IMR-90 (cell line): ENCODE measurements around the gene UBAC1.
A peak's percentile ranks its signal among the peaks of the same experiment; 100 is the strongest.

Experiments used
- BHLHE40 ChIP-seq: fragments of 150-350 bp; IDR thresholded peaks from 2 replicates; pipeline ENCODE4 v1.6.1; 2016; ENCODE audit warnings: mild to moderate bottlenecking, low read depth, low read length
- CHD1 ChIP-seq: IDR thresholded peaks from 2 replicates; pipeline ENCODE4 v1.6.1; 2012; ENCODE audit warnings: low read depth, low read length, improper control_type of control experiment
- FOS ChIP-seq: fragments of 150-350 bp; IDR thresholded peaks from 2 replicates; pipeline ENCODE4 v1.6.1; 2016; ENCODE audit warnings: low read depth, low read length
- MXI1 ChIP-seq: IDR thresholded peaks from 2 replicates; pipeline ENCODE4 v1.6.1; 2012; ENCODE audit warnings: low read depth, mild to moderate bottlenecking, low read length, moderate library complexity, borderline replicate concordance
- NFE2L2 ChIP-seq: fragments of 150-350 bp; IDR thresholded peaks from 2 replicates; pipeline ENCODE4 v1.6.1; 2016; ENCODE audit warnings: low read depth, mild to moderate bottlenecking, low read length
- POLR2A ChIP-seq: IDR thresholded peaks from 2 replicates; pipeline ENCODE4 v1.6.1; 2012; ENCODE audit warnings: mild to moderate bottlenecking, low read depth, low read length
- RAD21 ChIP-seq: IDR thresholded peaks from 2 replicates; pipeline ENCODE4 v1.6.1; 2012; ENCODE audit warnings: low read length, improper control_type of control experiment
- RFX5 ChIP-seq: IDR thresholded peaks from 2 replicates; pipeline ENCODE4 v1.8.0; 2012; ENCODE audit warnings: low read depth, mild to moderate bottlenecking, low read length, moderate library complexity
- SMC3 ChIP-seq: fragments of 150-350 bp; IDR thresholded peaks from 2 replicates; pipeline ENCODE4 v1.6.1; 2016; ENCODE audit warnings: low read depth, mild to moderate bottlenecking, antibody characterized with exemption, low read length, moderate library complexity
- TF ChIP-seq, protein P1 (sequence below): conservative IDR thresholded peaks from 2 replicates; pipeline ENCODE4 v1.5.1; 2012; ENCODE audit warnings: mild to moderate bottlenecking, low read depth, low read length, improper control_type of control experiment

DNA sequence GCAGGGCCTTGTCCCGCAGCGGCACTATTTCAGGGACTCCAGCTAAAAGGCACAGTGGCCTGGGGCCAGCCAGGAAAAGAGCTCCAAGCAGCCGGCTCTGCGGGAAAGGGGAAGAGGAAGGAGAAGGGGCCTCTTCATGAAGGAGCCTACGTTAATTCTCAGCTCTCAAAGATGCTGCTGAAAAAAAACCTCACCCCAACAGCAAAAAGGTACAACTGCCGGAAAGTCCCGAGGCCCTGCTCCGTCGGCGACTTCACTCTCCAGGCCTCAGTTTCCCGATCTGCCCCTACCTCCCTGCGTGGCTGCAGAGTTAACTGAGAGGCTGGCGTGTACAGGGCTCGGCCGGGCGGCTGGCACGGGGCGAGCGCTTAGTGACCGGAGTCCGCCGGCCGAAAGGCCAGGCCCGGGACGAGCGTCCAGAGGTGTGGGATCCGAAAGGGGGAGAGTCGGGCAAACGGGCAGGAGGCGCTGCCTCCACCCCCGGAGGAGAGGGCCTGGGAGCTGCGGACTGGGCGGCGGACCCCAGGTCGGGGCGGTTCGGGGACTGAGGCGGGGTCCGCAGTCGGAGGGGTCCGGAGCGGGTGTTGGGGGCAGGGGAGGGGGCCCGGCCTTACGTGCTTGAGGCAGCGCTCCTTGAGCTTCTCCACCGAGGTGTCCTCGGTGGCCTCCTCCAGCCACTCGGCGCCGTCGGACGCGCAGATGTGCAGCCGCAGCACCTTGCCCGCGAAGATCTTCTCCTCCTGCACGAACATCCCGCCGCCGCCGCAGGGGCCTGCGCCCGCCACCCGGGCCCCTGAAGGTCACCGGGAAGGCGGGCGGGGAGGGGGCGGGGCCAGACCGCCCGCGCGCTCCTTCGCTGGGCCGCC is 529 bp downstream of the UBAC1 start:
- no peak for TF ChIP-seq POLR2A
- TF ChIP-seq, protein P1, sequence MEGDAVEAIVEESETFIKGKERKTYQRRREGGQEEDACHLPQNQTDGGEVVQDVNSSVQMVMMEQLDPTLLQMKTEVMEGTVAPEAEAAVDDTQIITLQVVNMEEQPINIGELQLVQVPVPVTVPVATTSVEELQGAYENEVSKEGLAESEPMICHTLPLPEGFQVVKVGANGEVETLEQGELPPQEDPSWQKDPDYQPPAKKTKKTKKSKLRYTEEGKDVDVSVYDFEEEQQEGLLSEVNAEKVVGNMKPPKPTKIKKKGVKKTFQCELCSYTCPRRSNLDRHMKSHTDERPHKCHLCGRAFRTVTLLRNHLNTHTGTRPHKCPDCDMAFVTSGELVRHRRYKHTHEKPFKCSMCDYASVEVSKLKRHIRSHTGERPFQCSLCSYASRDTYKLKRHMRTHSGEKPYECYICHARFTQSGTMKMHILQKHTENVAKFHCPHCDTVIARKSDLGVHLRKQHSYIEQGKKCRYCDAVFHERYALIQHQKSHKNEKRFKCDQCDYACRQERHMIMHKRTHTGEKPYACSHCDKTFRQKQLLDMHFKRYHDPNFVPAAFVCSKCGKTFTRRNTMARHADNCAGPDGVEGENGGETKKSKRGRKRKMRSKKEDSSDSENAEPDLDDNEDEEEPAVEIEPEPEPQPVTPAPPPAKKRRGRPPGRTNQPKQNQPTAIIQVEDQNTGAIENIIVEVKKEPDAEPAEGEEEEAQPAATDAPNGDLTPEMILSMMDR = 0 out of 2 replicates have a peak, but pooled peaks have one; percentile 3
- TF ChIP-seq RAD21 = no peak
- TF ChIP-seq SMC3 = no peak
- TF ChIP-seq RFX5 = no peak
- TF ChIP-seq NFE2L2 = no peak
- no peak for TF ChIP-seq FOS
- no peak for TF ChIP-seq BHLHE40
- TF ChIP-seq CHD1 = no peak
- TF ChIP-seq MXI1 = no peak
